H1 (cell line): Measurements from ENCODE around the gene MUC5B. TPM values are rescaled to one million over a fixed set of nuclear protein-coding genes. Genes with fewer than 3 reads are reported as not detected.
"Not testable (repeated sequence)": the region's sequence is repeated elsewhere in the genome, so short reads cannot be mapped to it uniquely, and the experiment has no call there.

Source experiments
- CTCF ChIA-PET: fragments of 300-600 bp; sonication (Branson Sonifier 250); formaldehyde crosslinking; loops from one replicate; lab custom pipeline; 2021; ENCODE audit not compliant: partially characterized antibody; lab: Charles Lee
- POLR2A ChIA-PET: fragments of 300-600 bp; sonication (Branson Sonifier 250); formaldehyde crosslinking; loops from one replicate; lab custom pipeline; 2021; ENCODE audit warnings: inconsistent platforms; ENCODE audit not compliant: partially characterized antibody; lab: Charles Lee
- DNase-seq, 2 experiments: peaks; one replicate each; pipeline versions ENCODE4 v3.0.0 to v3.0.0-alpha.2; 2010 to 2022; ENCODE audit warnings: low spot score in 2 of 2, low read depth in 1 of 2, mixed read lengths in 1 of 2
- FAIRE-seq: peaks from 2 replicates; lab custom pipeline; 2011; peaks lifted over from hg19 to GRCh38; lab: Jason Lieb, UNC
- H2AFZ ChIP-seq: 2 replicates; pipeline ENCODE4 v1.8.1; 2012; ENCODE audit warnings: low read length, inconsistent platforms
- H2AK5ac ChIP-seq: 2 replicates; pipeline ENCODE4 v1.6.1; 2013; ENCODE audit warnings: low read depth, low read length
- H2BK120ac ChIP-seq: replicated peaks from 2 replicates; pipeline ENCODE3; 2013; ENCODE audit warnings: low read depth, low read length, inconsistent platforms
- H2BK12ac ChIP-seq: 2 replicates; pipeline ENCODE4 v1.6.1; 2013; ENCODE audit warnings: low read depth, low read length
- H2BK15ac ChIP-seq: 2 replicates; pipeline ENCODE4 v1.6.1; 2013; ENCODE audit warnings: low read length
- H2BK20ac ChIP-seq: 2 replicates; pipeline ENCODE4 v1.6.1; 2013; ENCODE audit warnings: low read length
- H2BK5ac ChIP-seq: 2 replicates; pipeline ENCODE4 v1.6.1; 2013; ENCODE audit warnings: low read depth, low read length
- H3K14ac ChIP-seq: 2 replicates; pipeline ENCODE4 v1.6.1; 2013; ENCODE audit warnings: inconsistent platforms; ENCODE audit not compliant: insufficient read length
- H3K18ac ChIP-seq: 2 replicates; pipeline ENCODE4 v1.6.1; 2013; ENCODE audit warnings: low read length; ENCODE audit errors: extremely low read depth
- H3K23ac ChIP-seq: 2 replicates; pipeline ENCODE4 v1.6.1; 2013; ENCODE audit warnings: inconsistent platforms; ENCODE audit not compliant: insufficient read length
- H3K23me2 ChIP-seq: 2 replicates; pipeline ENCODE4 v1.6.1; 2013; ENCODE audit warnings: low read depth, low read length
- H3K27ac ChIP-seq: 2 replicates; pipeline ENCODE4 v1.6.1; 2011; ENCODE audit warnings: low read depth, low read length, inconsistent platforms
- H3K27me3 ChIP-seq, 4 experiments: replicated peaks in 1 of 4; 1 replicate in 1 of 4; 2 replicates in 3 of 4; pipeline versions ENCODE4 v1.6.1 to v1.8.1; 2011 to 2013; ENCODE audit warnings: low read length in 3 of 4, mild to moderate bottlenecking in 3 of 4, inconsistent platforms in 2 of 4, mixed read lengths in 2 of 4, moderate library complexity in 1 of 4; ENCODE audit not compliant: control insufficient read depth in 3 of 4, insufficient read depth in 3 of 4; ENCODE audit errors: extremely low read depth in 1 of 4
- H3K36me3 ChIP-seq, 4 experiments: 2 replicates each; pipeline versions ENCODE4 v1.6.1 to v1.8.1; 2011 to 2013; ENCODE audit warnings: mild to moderate bottlenecking in 4 of 4, low read length in 3 of 4, moderate library complexity in 2 of 4, control low read depth in 1 of 4, inconsistent platforms in 1 of 4; ENCODE audit not compliant: insufficient read depth in 4 of 4, control insufficient read depth in 2 of 4
- H3K4ac ChIP-seq: replicated peaks from 2 replicates; pipeline ENCODE3; 2013; ENCODE audit warnings: low read length, low read depth, mixed read lengths, inconsistent platforms; ENCODE audit not compliant: insufficient read length
- H3K4me1 ChIP-seq, 4 experiments: replicated peaks in 1 of 4; 1 replicate in 1 of 4; 2 replicates in 3 of 4; pipeline versions ENCODE4 v1.6.1 to v1.8.1; 2011 to 2013; ENCODE audit warnings: low read length in 3 of 4, inconsistent platforms in 2 of 4, mixed read lengths in 1 of 4; ENCODE audit not compliant: insufficient read depth in 4 of 4, control insufficient read depth in 3 of 4
- H3K4me2 ChIP-seq, 2 experiments: 2 replicates each; pipeline versions ENCODE4 v1.6.1 to v1.8.1; 2011 to 2013; ENCODE audit warnings: low read depth in 2 of 2, low read length in 2 of 2, control low read depth in 1 of 2, inconsistent platforms in 1 of 2, mild to moderate bottlenecking in 1 of 2; ENCODE audit not compliant: insufficient read depth in 1 of 2
- H3K4me3 ChIP-seq, 4 experiments: fragments of 200-600, 300-600 bp in 1 of 4; sonication (generic), shearing (Covaris generic), sonication (Bioruptor Twin) in 1 of 4; 2 replicates each; pipeline versions ENCODE4 v1.5.1 to v1.8.1; 2011 to 2016; ENCODE audit warnings: low read length in 4 of 4, low read depth in 3 of 4, control low read depth in 2 of 4, inconsistent platforms in 2 of 4, mild to moderate bottlenecking in 2 of 4, mixed read lengths in 1 of 4, moderate library complexity in 1 of 4; ENCODE audit not compliant: insufficient read depth in 2 of 4; ENCODE audit errors: extremely low read depth in 1 of 4
- H3K56ac ChIP-seq: replicated peaks from 2 replicates; pipeline ENCODE3; 2013; ENCODE audit warnings: low read depth, mild to moderate bottlenecking, mixed read lengths, low read length, inconsistent platforms; ENCODE audit not compliant: insufficient read length
- H3K79me1 ChIP-seq: 2 replicates; pipeline ENCODE4 v1.6.1; 2013; ENCODE audit warnings: low read depth, low read length, control low read depth
- H3K79me2 ChIP-seq, 2 experiments: 2 replicates each; pipeline versions ENCODE4 v1.6.1 to v1.8.1; 2012 to 2013; ENCODE audit warnings: low read length in 2 of 2, mild to moderate bottlenecking in 2 of 2, inconsistent platforms in 1 of 2; ENCODE audit not compliant: insufficient read depth in 2 of 2, control insufficient read depth in 1 of 2
- H3K9ac ChIP-seq, 4 experiments: replicated peaks in 1 of 4; 1 replicate in 1 of 4; 2 replicates in 3 of 4; pipeline versions ENCODE4 v1.6.1 to v1.8.1; 2011 to 2013; ENCODE audit warnings: low read depth in 3 of 4, low read length in 3 of 4, control low read depth in 2 of 4, mild to moderate bottlenecking in 2 of 4, moderate library complexity in 2 of 4, inconsistent platforms in 1 of 4; ENCODE audit errors: extremely low read depth in 1 of 4
- H3K9me3 ChIP-seq, 2 experiments: 2 replicates each; pipeline versions ENCODE4 v1.6.1 to v1.8.1; 2012 to 2013; ENCODE audit warnings: mild to moderate bottlenecking in 2 of 2, moderate library complexity in 2 of 2, control low read depth in 1 of 2, inconsistent platforms in 1 of 2, low read depth in 1 of 2, low read length in 1 of 2, mixed read lengths in 1 of 2; ENCODE audit not compliant: insufficient read depth in 2 of 2
- H4K20me1 ChIP-seq, 2 experiments: replicated peaks in 1 of 2; 2 replicates each; pipeline versions ENCODE3 to v1.8.1; 2011 to 2013; ENCODE audit warnings: inconsistent platforms in 2 of 2, low read length in 2 of 2, mild to moderate bottlenecking in 1 of 2; ENCODE audit not compliant: insufficient read depth in 2 of 2, control insufficient read depth in 1 of 2
- H4K5ac ChIP-seq: 2 replicates; pipeline ENCODE4 v1.6.1; 2013; ENCODE audit warnings: low read length, low read depth, mixed read lengths, inconsistent platforms; ENCODE audit not compliant: insufficient read length
- H4K8ac ChIP-seq: 2 replicates; pipeline ENCODE4 v1.8.0; 2013; ENCODE audit warnings: mild to moderate bottlenecking, moderate library complexity, low read length, inconsistent platforms; ENCODE audit not compliant: insufficient read depth; ENCODE audit errors: extremely low read depth
- H4K91ac ChIP-seq: replicated peaks from 2 replicates; pipeline ENCODE3; 2013; ENCODE audit warnings: low read length, mixed read lengths, inconsistent platforms; ENCODE audit not compliant: insufficient read length
- BRCA1 ChIP-seq: IDR thresholded peaks from 2 replicates; pipeline ENCODE4 v1.6.1; 2012; ENCODE audit warnings: low read depth, low read length, improper control_type of control experiment
- CHD2 ChIP-seq: IDR thresholded peaks from 2 replicates; pipeline ENCODE4 v1.6.1; 2012; ENCODE audit warnings: low read length, improper control_type of control experiment
- RAD21 ChIP-seq, 2 experiments: IDR thresholded peaks in 1 of 2; conservative IDR thresholded peaks in 1 of 2; 2 replicates each; pipeline ENCODE4 v1.6.1; 2011; ENCODE audit warnings: low read depth in 2 of 2, low read length in 2 of 2, improper control_type of control experiment in 1 of 2, inconsistent platforms in 1 of 2, mild to moderate bottlenecking in 1 of 2, moderate library complexity in 1 of 2
- WGBS, 2 experiments: shearing (Covaris generic) in 1 of 2; methylation state at CpG; one replicate each; pipeline versions ENCODE4 v1.1.6 to v1.1.7; 2013 to 2015; ENCODE audit warnings: low lambda C conversion rate in 2 of 2, mixed read lengths in 2 of 2, inconsistent platforms in 1 of 2, low coverage in 1 of 2, missing lambda C conversion rate in 1 of 2; ENCODE audit not compliant: insufficient replicate concordance in 2 of 2, insufficient coverage in 1 of 2, insufficient read length in 1 of 2; ENCODE audit errors: extremely low coverage in 1 of 2, missing lambda C conversion rate in 1 of 2; 5-methylcytosine and 5-hydroxymethylcytosine counted together
- polyA plus RNA-seq, 7 experiments: library from polyadenylated mRNA; depleted of rRNA in 3 of 7; stranded (reverse) in 5 of 7; unstranded in 2 of 7; fragments of >200 nt in 5 of 7; fragments of 200-250 nt in 2 of 7; gene quantifications; 1 replicate in 5 of 7; 2 replicates in 1 of 7; 4 replicates in 1 of 7; pipeline versions ENCODE4 v1.2.1 to v1.2.3, GENCODE V29; 2011 to 2013; ENCODE audit warnings: missing spikeins in 2 of 7, mixed read lengths in 2 of 7
- total RNA-seq: library from RNA; stranded (reverse); fragmentation: NEBNext Ultra II Directional; extraction: Animal tissue kit (Norgen Biotek cat#: 25700); gene quantifications from 2 replicates; pipeline ENCODE4 v1.2.1, GENCODE V29; 2021
- TF ChIP-seq, protein P1 (sequence below), 3 experiments: IDR thresholded peaks; 1 replicate in 2 of 3; 2 replicates in 1 of 3; pipeline versions ENCODE4 v1.5.1 to v1.6.1; 2011; ENCODE audit warnings: low read length in 3 of 3, mild to moderate bottlenecking in 3 of 3, inconsistent platforms in 2 of 3, low read depth in 1 of 3, moderate library complexity in 1 of 3; ENCODE audit not compliant: insufficient read depth in 1 of 3; ENCODE audit errors: control extremely low read depth in 1 of 3

The MUC5B gene
- total and polyA plus RNA-seq, 2 of the 8 experiments (the other 6 are each of a cell fraction or from before 2014, with no cell fraction given): 0.02 to 0.03 TPM

- H3K23ac ChIP-seq, H3K27me3 ChIP-seq, H3K4me2 ChIP-seq, H3K23me2 ChIP-seq, H2BK20ac ChIP-seq, H4K5ac ChIP-seq, H2BK12ac ChIP-seq, H3K36me3 ChIP-seq, H2AK5ac ChIP-seq, DNase-seq, H3K79me1 ChIP-seq, H3K4ac ChIP-seq, CTCF ChIA-PET, H4K8ac ChIP-seq, H2BK120ac ChIP-seq, H3K14ac ChIP-seq, H4K20me1 ChIP-seq, H3K9me3 ChIP-seq, H3K27ac ChIP-seq, H3K9ac ChIP-seq, H2AFZ ChIP-seq, H3K4me3 ChIP-seq, H2BK5ac ChIP-seq, H3K56ac ChIP-seq, FAIRE-seq, H3K79me2 ChIP-seq, H2BK15ac ChIP-seq, H4K91ac ChIP-seq, POLR2A ChIA-PET, H3K18ac ChIP-seq: not testable (repeated sequence)
- 54% methylated on average over 3 of the region's 3 CpGs; no CpG with 5 or more reads in 1 of the 2 experiments for WGBS, 2 experiments
- peaks cover 0 to 14% (median 6%) of the 10 kb centered on the region in 4 experiments; a peak in 5 of 7 replicates for H3K4me1 ChIP-seq
- TF ChIP-seq CHD2: peak; percentile 91
- TF ChIP-seq RAD21 (IDR thresholded peaks at IDR 0.05 in 1 of 2, conservative IDR thresholded peaks at IDR 0.05 in 1 of 2; ENCODE audit: low read depth in 2 of 2, low read length in 2 of 2): peak; percentile 19 to 25; a peak in 3 of 4 replicates
- TF ChIP-seq, protein P1, sequence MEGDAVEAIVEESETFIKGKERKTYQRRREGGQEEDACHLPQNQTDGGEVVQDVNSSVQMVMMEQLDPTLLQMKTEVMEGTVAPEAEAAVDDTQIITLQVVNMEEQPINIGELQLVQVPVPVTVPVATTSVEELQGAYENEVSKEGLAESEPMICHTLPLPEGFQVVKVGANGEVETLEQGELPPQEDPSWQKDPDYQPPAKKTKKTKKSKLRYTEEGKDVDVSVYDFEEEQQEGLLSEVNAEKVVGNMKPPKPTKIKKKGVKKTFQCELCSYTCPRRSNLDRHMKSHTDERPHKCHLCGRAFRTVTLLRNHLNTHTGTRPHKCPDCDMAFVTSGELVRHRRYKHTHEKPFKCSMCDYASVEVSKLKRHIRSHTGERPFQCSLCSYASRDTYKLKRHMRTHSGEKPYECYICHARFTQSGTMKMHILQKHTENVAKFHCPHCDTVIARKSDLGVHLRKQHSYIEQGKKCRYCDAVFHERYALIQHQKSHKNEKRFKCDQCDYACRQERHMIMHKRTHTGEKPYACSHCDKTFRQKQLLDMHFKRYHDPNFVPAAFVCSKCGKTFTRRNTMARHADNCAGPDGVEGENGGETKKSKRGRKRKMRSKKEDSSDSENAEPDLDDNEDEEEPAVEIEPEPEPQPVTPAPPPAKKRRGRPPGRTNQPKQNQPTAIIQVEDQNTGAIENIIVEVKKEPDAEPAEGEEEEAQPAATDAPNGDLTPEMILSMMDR (IDR thresholded peaks at IDR 0.05; ENCODE audit: control extremely low read depth in 1 of 3, insufficient read depth in 1 of 3, low read depth in 1 of 3, low read length in 3 of 3): peak in 2 of 3 experiments; percentile 31 to 46; a peak in 2 of 4 replicates
- peak; percentile 69 for TF ChIP-seq BRCA1
Observed at GRCh38 chr11:1264444-1264843, 41.6 kb downstream of the MUC5B start.
